Nephron (organoid): ENCODE measurements around the gene PRKN.
"Not testable (repeated sequence)": the region's sequence is repeated elsewhere in the genome, so short reads cannot be mapped to it uniquely, and the experiment has no call there.

Experiments used
- H3K27ac Mint-ChIP-seq, 3 experiments: 2 replicates each; pipeline ENCODE4 v1.8.0; 2020; ENCODE audit warnings: mixed read lengths in 3 of 3, mild to moderate bottlenecking in 2 of 3, moderate library complexity in 1 of 3
- H3K27me3 Mint-ChIP-seq: 2 replicates; pipeline ENCODE4 v1.8.0; 2021; ENCODE audit warnings: low read depth, mild to moderate bottlenecking, moderate library complexity, mixed read lengths
- H3K36me3 Mint-ChIP-seq: 2 replicates; pipeline ENCODE4 v1.8.0; 2020; ENCODE audit warnings: low read depth, mixed read lengths
- H3K4me1 Mint-ChIP-seq: 2 replicates; pipeline ENCODE4 v1.8.0; 2020; ENCODE audit warnings: mixed read lengths
- H3K4me3 Mint-ChIP-seq, 3 experiments: 2 replicates each; pipeline ENCODE4 v1.8.0; 2020; ENCODE audit warnings: mild to moderate bottlenecking in 3 of 3, mixed read lengths in 3 of 3, moderate library complexity in 2 of 3
- H3K9me3 Mint-ChIP-seq: 2 replicates; pipeline ENCODE4 v1.8.0; 2020; ENCODE audit warnings: mixed read lengths
- TF ChIP-seq, protein P1 (sequence below), 3 experiments: fragments of 200-600 bp; sonication (generic); IDR thresholded peaks; one replicate each; pipeline ENCODE4 v1.5.0; 2021; ENCODE audit warnings: antibody characterized with exemption in 3 of 3; ENCODE audit not compliant: unreplicated experiment in 3 of 3

Gene PRKN

DNA sequence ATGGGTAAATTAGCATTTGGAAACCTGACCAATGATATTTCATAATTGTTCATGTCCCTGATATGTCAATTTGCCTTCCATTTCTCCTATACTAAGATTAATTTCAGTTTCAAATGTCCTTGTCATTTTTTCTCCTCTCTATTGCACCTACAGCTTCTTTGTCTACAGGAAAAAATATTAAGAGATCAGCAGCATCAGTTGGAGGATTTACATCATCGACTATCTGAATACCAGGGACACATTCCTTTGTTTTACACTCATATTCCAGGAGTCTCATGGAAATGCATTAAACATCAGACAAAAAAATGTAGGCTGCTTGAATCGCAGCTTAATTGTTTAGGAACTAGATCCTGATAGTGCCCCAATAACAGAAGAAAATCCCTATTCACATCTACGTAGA, 188.2 kb downstream of the PRKN start:
- Mint-ChIP-seq H3K4me3 (no peak overlapping the region), H3K4me1 (peaks cover 20% of the 10 kb centered on the region), H3K9me3 (no peaks in the 10 kb centered on the region), H3K27ac (no peak overlapping the region), H3K36me3 (no peaks in the 10 kb centered on the region), H3K27me3 (no peaks in the 10 kb centered on the region)
- TF ChIP-seq, protein P1, sequence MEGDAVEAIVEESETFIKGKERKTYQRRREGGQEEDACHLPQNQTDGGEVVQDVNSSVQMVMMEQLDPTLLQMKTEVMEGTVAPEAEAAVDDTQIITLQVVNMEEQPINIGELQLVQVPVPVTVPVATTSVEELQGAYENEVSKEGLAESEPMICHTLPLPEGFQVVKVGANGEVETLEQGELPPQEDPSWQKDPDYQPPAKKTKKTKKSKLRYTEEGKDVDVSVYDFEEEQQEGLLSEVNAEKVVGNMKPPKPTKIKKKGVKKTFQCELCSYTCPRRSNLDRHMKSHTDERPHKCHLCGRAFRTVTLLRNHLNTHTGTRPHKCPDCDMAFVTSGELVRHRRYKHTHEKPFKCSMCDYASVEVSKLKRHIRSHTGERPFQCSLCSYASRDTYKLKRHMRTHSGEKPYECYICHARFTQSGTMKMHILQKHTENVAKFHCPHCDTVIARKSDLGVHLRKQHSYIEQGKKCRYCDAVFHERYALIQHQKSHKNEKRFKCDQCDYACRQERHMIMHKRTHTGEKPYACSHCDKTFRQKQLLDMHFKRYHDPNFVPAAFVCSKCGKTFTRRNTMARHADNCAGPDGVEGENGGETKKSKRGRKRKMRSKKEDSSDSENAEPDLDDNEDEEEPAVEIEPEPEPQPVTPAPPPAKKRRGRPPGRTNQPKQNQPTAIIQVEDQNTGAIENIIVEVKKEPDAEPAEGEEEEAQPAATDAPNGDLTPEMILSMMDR (IDR thresholded peaks at IDR 0.05; ENCODE audit: unreplicated experiment in 3 of 3) = no peak

DNA sequence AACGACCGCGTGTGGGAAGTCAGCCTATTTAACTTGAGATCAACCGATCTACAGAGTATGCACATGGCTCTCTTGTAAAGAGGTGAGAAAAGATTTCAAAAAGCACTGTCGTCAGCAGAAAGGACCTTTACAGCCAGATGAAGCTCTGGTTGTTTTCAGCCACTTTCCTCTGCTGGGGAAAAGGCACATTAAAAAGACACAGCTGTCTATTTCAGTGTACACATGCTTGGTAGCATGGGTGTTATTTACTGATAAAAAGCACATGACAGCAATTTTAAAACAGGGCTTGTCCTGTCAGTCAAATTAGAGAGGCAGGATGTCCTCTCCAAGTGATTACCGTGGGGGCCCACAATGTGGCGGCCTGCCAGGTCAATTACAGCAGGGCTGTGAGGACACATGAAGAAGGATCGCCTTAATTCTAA, 188.9 kb downstream of the PRKN start:
- H3K4me3 Mint-ChIP-seq = no peak overlapping the region
- H3K27ac Mint-ChIP-seq = peak overlapping the region in 2 of 3 experiments; percentile 42 to 72
- H3K9me3 Mint-ChIP-seq = no peaks in the 10 kb centered on the region

DNA sequence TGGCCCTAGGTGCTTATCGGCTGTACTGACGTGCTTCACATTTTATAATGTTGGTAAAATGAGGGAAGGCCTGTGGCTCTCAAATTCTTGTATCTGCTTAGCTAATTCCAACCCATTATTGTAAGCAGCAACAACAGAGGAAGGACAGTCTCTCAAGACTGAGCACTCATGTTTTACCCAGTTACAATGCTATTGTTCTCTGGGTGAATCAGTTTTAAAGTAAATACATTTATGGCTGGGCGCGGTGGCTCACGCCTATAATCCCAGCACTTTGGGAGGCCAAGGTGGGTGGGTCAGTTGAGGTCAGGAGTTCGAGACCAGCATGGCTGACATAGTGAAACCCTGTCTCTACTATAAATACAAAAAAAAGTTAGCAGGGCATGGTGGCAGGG, 194.6 kb downstream of the PRKN start:
- Mint-ChIP-seq H3K27me3 (no peaks in the 10 kb centered on the region), H3K36me3 (no peaks in the 10 kb centered on the region), H3K4me1 (peaks cover 12% of the 10 kb centered on the region), H3K4me3 (no peak overlapping the region), H3K9me3 (no peaks in the 10 kb centered on the region), H3K27ac (peak overlapping the region in 1 of 3 experiments; percentile 34)
- TF ChIP-seq, protein P1 (IDR thresholded peaks at IDR 0.05; ENCODE audit: unreplicated experiment in 3 of 3) = no peak

More for the DNA sequence above, 188.9 kb downstream of the PRKN start:
- Mint-ChIP-seq H3K4me1 (peaks cover 24% of the 10 kb centered on the region), H3K27me3 (no peaks in the 10 kb centered on the region), H3K36me3 (no peaks in the 10 kb centered on the region)
- TF ChIP-seq, protein P1 (IDR thresholded peaks at IDR 0.05; ENCODE audit: unreplicated experiment in 3 of 3) = no peak

DNA sequence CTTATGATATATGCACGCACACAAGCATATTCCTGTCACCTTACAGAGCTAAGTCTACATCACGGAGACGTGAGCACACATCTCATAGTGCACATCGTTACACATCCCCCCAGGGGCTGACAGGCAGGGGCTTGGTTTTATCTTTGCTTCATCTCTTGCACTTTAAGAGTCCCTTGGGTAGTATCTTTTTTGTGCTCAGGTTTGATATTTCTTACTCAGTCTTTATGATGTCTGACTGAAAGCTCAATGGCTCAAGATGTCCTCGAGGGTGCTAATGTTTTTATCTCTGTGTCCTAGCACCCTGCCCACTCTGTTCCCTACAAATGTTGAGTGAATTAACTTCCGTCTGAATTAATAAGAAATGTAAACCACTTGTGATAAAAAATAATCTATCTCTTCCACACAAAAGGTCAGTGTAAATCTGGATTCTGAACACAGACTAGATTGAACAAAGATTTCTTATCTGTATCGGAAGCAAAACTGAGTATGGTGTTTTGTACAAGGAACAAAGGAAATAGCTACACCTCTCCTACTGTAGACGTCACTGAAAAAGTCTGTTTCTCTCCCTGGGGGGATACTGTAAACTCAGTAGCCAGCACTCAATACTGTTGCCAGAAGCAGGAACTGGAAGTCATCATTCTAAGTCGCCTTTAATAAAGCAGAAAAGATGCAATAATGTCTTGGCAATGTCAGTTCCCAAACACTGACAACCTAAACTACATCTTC, 195.1 kb downstream of the PRKN start:
- peak overlapping the region in 1 of 3 experiments; percentile 34 for H3K27ac Mint-ChIP-seq
- TF ChIP-seq, protein P1 (IDR thresholded peaks at IDR 0.05; ENCODE audit: unreplicated experiment in 3 of 3) = no peak
- no peaks in the 10 kb centered on the region for H3K27me3 Mint-ChIP-seq
- no peaks in the 10 kb centered on the region for H3K36me3 Mint-ChIP-seq
- peaks cover 12% of the 10 kb centered on the region for H3K4me1 Mint-ChIP-seq
- no peaks in the 10 kb centered on the region for H3K9me3 Mint-ChIP-seq
- H3K4me3 Mint-ChIP-seq = no peak overlapping the region

DNA sequence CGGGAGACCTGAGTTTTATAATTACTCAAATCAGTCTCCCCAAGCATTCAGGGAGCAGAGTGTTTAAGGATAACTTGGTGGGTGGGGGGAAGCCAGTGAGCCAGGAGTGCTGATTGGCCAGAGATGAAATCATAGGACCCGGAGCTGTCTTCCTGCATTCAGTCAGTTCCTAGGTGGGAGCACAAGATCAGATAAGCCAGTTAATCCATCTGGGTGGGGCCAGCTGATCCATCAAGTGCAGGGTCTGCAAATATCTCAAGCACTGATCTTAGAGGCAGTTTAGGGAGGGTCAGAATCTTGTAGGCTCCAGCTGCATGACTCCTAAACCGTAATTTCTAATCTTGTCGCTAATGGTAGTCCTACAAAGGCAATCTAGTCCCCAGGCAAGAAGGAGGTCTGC, 196.2 kb downstream of the PRKN start:
- not testable (repeated sequence) for H3K4me3 Mint-ChIP-seq, H3K27ac Mint-ChIP-seq, H3K27me3 Mint-ChIP-seq, H3K36me3 Mint-ChIP-seq, H3K9me3 Mint-ChIP-seq
- peaks cover 12% of the 10 kb centered on the region for H3K4me1 Mint-ChIP-seq

DNA sequence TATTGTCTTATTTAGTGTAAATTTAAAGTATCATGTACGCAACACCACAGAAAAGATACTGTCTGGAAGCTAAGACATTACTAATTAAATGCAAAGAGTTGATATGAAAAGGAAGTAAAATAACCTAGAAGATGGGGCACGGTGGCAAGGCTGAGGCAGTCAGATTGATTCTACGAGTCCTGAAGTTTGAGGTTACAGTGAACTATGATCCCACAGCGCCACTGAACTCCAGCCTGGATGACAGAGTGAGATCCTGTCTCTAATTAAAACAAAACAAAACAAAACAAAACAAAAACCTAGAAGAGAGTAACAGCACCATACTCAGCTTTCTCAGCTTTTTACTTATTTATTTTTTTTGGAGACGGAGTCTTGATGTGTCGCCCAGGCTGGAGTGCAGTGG, 199.0 kb downstream of the PRKN start:
- TF ChIP-seq, protein P1 (IDR thresholded peaks at IDR 0.05; ENCODE audit: unreplicated experiment in 3 of 3) = no peak
- H3K4me3 Mint-ChIP-seq = no peak overlapping the region
- no peaks in the 10 kb centered on the region for H3K4me1 Mint-ChIP-seq
- no peaks in the 10 kb centered on the region for H3K9me3 Mint-ChIP-seq
- no peaks in the 10 kb centered on the region for H3K27me3 Mint-ChIP-seq
- H3K36me3 Mint-ChIP-seq = no peaks in the 10 kb centered on the region
- H3K27ac Mint-ChIP-seq = no peak overlapping the region
